Ishikawa (cell line): ENCODE results near the gene MRPL19.

Source experiments
- CEBPB ChIP-seq: IDR thresholded peaks from 2 replicates; pipeline ENCODE4 v1.6.1; 2012
- CREB1 ChIP-seq: IDR thresholded peaks from 2 replicates; pipeline ENCODE4 v1.6.1; 2012; ENCODE audit warnings: low read depth
- EGR1 ChIP-seq: IDR thresholded peaks from 2 replicates; pipeline ENCODE4 v1.6.1; 2012
- EP300 ChIP-seq: IDR thresholded peaks from 2 replicates; pipeline ENCODE4 v1.6.1; 2012; ENCODE audit warnings: borderline replicate concordance
- FOXM1 ChIP-seq: IDR thresholded peaks from 2 replicates; pipeline ENCODE4 v1.6.1; 2012; ENCODE audit warnings: low read depth, borderline replicate concordance
- MAX ChIP-seq: IDR thresholded peaks from 2 replicates; pipeline ENCODE4 v1.6.1; 2012
- RAD21 ChIP-seq: IDR thresholded peaks from 2 replicates; pipeline ENCODE4 v1.6.1; 2012; ENCODE audit warnings: low read depth
- REST ChIP-seq: IDR thresholded peaks from 2 replicates; pipeline ENCODE4 v1.6.1; 2012; ENCODE audit warnings: low read depth, mild to moderate bottlenecking
- TAF1 ChIP-seq: IDR thresholded peaks from 2 replicates; pipeline ENCODE4 v1.6.1; 2012; ENCODE audit warnings: low read depth, mild to moderate bottlenecking
- TEAD4 ChIP-seq: IDR thresholded peaks from 2 replicates; pipeline ENCODE4 v1.6.1; 2012
- USF1 ChIP-seq: IDR thresholded peaks from 2 replicates; pipeline ENCODE4 v1.6.1; 2012
- YY1 ChIP-seq: IDR thresholded peaks from 2 replicates; pipeline ENCODE4 v1.6.1; 2012; ENCODE audit warnings: low read depth
- ZBTB7A ChIP-seq: IDR thresholded peaks from 2 replicates; pipeline ENCODE4 v1.6.1; 2012; ENCODE audit warnings: low read depth

- TF ChIP-seq TAF1 (no peak), CREB1 (no peak), YY1 (no peak), REST (no peak), EP300 (no peak), RAD21 (no peak), USF1 (no peak), CEBPB (no peak), ZBTB7A (no peak), MAX (no peak), FOXM1 (no peak), EGR1 (no peak), TEAD4 (no peak)
Observed at GRCh38 chr2:75632813-75633212, 13.8 kb upstream of the MRPL19 start.
